Bronchial epithelial cell (primary cell): ENCODE data around the gene TNFRSF21. TPM values are rescaled to one million over a fixed set of nuclear protein-coding genes. Genes with fewer than 3 reads are reported as not detected.

Experiments
- DNase-seq: peaks from one replicate; pipeline ENCODE4 v3.0.0-alpha.2; 2010; ENCODE audit warnings: low read depth
- FAIRE-seq: peaks from 2 replicates; lab custom pipeline; 2011; peaks lifted over from hg19 to GRCh38; lab: Jason Lieb, UNC
- H3K27me3 ChIP-seq: 2 replicates; pipeline ENCODE4 v1.5.1; 2011; ENCODE audit warnings: low read length; ENCODE audit not compliant: control insufficient read depth, insufficient read depth
- H3K36me3 ChIP-seq: 2 replicates; pipeline ENCODE4 v1.5.1; 2011; ENCODE audit warnings: low read length; ENCODE audit not compliant: control insufficient read depth, insufficient read depth
- H3K4me3 ChIP-seq: 2 replicates; pipeline ENCODE4 v1.5.1; 2011; ENCODE audit warnings: mild to moderate bottlenecking, low read depth, low read length, control low read depth
- CTCF ChIP-seq: IDR thresholded peaks from 2 replicates; pipeline ENCODE4 v1.5.1; 2011; ENCODE audit warnings: mild to moderate bottlenecking, moderate library complexity, low read length, control low read depth, inconsistent platforms; ENCODE audit not compliant: insufficient read depth, severe bottlenecking
- total RNA-seq: library from RNA; depleted of rRNA; stranded (reverse); fragments of >200 nt; gene quantifications from 2 replicates; pipeline ENCODE4 v1.2.1, GENCODE V29; 2014

TNFRSF21 gene
- total RNA-seq, 1 donor from 2014 or later: 42.4 TPM

- Histone ChIP-seq H3K36me3 (no peaks in the 10 kb centered on the region), H3K4me3 (no peak overlapping the region), H3K27me3 (no peaks in the 10 kb centered on the region)
- no peak for FAIRE-seq
- TF ChIP-seq CTCF: no peak
- DNase-seq: peak; percentile 7
These were observed 44.2 kb upstream of the TNFRSF21 start for GRCh38 chr6:47353871-47354270.

GRCh38 chr6:47352966-47353365 is 43.3 kb upstream of the TNFRSF21 start:
- FAIRE-seq: no peak

GRCh38 chr6:47352194-47352920 is 42.7 kb upstream of the TNFRSF21 start:
- DNase-seq (no peak), FAIRE-seq (no peak)
- Histone ChIP-seq H3K27me3 (no peaks in the 10 kb centered on the region), H3K4me3 (no peak overlapping the region), H3K36me3 (no peaks in the 10 kb centered on the region)
- no peak for TF ChIP-seq CTCF

More at GRCh38 chr6:47352966-47353365, 43.3 kb upstream of the TNFRSF21 start:
- H3K27me3 ChIP-seq: no peaks in the 10 kb centered on the region
- no peaks in the 10 kb centered on the region for H3K36me3 ChIP-seq
- no peak overlapping the region for H3K4me3 ChIP-seq
- TF ChIP-seq CTCF: no peak
- DNase-seq: no peak

- Histone ChIP-seq H3K27me3 (no peaks in the 10 kb centered on the region), H3K36me3 (no peaks in the 10 kb centered on the region), H3K4me3 (no peak overlapping the region)
- FAIRE-seq: no peak
- DNase-seq: no peak
- TF ChIP-seq CTCF: no peak
These were observed 41.9 kb upstream of the TNFRSF21 start for GRCh38 chr6:47351621-47352020.

GRCh38 chr6:47349931-47350330 is 40.2 kb upstream of the TNFRSF21 start:
- no peak for FAIRE-seq
- H3K36me3 ChIP-seq: no peaks in the 10 kb centered on the region
- no peak for TF ChIP-seq CTCF
- no peak overlapping the region for H3K4me3 ChIP-seq
- no peaks in the 10 kb centered on the region for H3K27me3 ChIP-seq
- no peak for DNase-seq
